HG02973 (cell line): Measurements from ENCODE around the gene ODR4.
"Not testable (repeated sequence)": the region's sequence is repeated elsewhere in the genome, so short reads cannot be mapped to it uniquely, and the experiment has no call there.

ENCODE experiments used
- ATAC-seq: cut with Tn5 transposase; IDR thresholded peaks from one replicate; pipeline ENCODE4 v1.9.1; 2021; ENCODE audit warnings: moderate library complexity; ENCODE audit not compliant: unreplicated experiment

ODR4 gene

GRCh38 chr1:186375152-186375928, at the start of gene ODR4, which contains the start of gene TPR:
Gene ODR4 (plus strand): TSS chr1:186375838. CDS start chr1:186379786, 3,948 bp downstream.
Gene TPR (minus strand): TSS chr1:186375253. CDS start chr1:186375028, 225 bp downstream.
- ATAC-seq: peak; percentile 81

- ATAC-seq: no peak
Measured at GRCh38 chr1:186326009-186326408, 49.6 kb upstream of the ODR4 start.

GRCh38 chr1:186327331-186327730, 48.3 kb upstream of the ODR4 start:
- no peak for ATAC-seq

- ATAC-seq: no peak
Measured at GRCh38 chr1:186330758-186331157, 44.9 kb upstream of the ODR4 start.

GRCh38 chr1:186337554-186337953, 38.1 kb upstream of the ODR4 start:
- no peak for ATAC-seq

- no peak for ATAC-seq
Measured at GRCh38 chr1:186340772-186341171, 34.9 kb upstream of the ODR4 start.

- not testable (repeated sequence) for ATAC-seq
Measured at GRCh38 chr1:186347837-186348691, 27.6 kb upstream of the ODR4 start.

GRCh38 chr1:186374303-186375151, 1.1 kb upstream of the ODR4 start:
- peak; percentile 33 for ATAC-seq

GRCh38 chr1:186375929-186376319, 286 bp downstream of the ODR4 start:
- no peak for ATAC-seq

- no peak for ATAC-seq
Measured at GRCh38 chr1:186386725-186387383, 11.2 kb downstream of the ODR4 start.

GRCh38 chr1:186390925-186391324, 15.3 kb downstream of the ODR4 start:
- ATAC-seq: no peak

- no peak for ATAC-seq
Measured at GRCh38 chr1:186391841-186392240, 16.2 kb downstream of the ODR4 start.

GRCh38 chr1:186392711-186393110, 17.1 kb downstream of the ODR4 start:
- ATAC-seq: not testable (repeated sequence)

GRCh38 chr1:186401446-186401845, 25.8 kb downstream of the ODR4 start:
- not testable (repeated sequence) for ATAC-seq

- ATAC-seq: no peak
Measured at GRCh38 chr1:186403632-186404031, 28.0 kb downstream of the ODR4 start.

GRCh38 chr1:186404454-186405051, 28.9 kb downstream of the ODR4 start:
- ATAC-seq: peak; percentile 56

- ATAC-seq: peak; percentile 77
Measured at GRCh38 chr1:186409091-186409490, 33.5 kb downstream of the ODR4 start.

- no peak for ATAC-seq
Measured at GRCh38 chr1:186413319-186413718, 37.7 kb downstream of the ODR4 start.

GRCh38 chr1:186418503-186418902, 42.9 kb downstream of the ODR4 start:
- no peak for ATAC-seq

- no peak for ATAC-seq
Measured at GRCh38 chr1:186420311-186420710, 44.7 kb downstream of the ODR4 start.
